ENCODE data around the gene CD244.

CD244 gene

DNA sequence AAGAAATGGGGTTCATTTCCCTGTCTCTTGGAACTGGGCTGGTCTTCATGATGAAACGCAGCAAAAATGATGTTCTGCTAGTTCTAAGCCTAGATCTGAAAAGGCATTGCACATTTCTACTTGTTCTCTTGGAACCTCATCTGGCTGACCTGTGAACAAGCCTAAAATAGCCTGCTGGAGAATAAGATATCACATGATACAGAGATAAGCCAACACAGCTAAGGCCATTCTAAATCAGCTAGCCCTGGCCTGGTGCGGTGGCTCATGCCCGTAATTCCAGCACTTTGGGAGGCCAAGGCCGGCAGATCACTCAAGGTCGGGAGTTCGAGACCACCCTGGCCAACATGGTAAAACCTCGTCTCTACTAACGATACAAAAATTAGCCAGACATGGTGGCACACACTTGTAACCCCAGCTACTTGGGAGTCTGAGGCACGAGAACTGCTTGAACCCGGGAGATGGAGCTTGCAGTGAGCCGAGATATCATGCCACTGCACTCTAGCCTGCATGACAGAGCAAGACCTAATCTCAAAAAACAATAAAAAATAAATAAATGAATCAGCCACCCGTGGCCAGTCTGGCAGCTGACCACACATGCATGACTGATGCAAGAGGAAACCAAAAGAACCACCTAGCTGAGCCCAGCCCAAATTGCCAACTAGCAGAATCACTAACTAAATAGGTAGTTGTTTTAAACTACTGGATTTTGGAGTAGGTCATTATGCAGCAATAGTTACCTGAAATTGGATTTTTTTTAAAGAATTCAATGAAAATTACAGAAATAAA is 18.0 kb downstream of the CD244 start:
- no peak for FAIRE-seq

DNA sequence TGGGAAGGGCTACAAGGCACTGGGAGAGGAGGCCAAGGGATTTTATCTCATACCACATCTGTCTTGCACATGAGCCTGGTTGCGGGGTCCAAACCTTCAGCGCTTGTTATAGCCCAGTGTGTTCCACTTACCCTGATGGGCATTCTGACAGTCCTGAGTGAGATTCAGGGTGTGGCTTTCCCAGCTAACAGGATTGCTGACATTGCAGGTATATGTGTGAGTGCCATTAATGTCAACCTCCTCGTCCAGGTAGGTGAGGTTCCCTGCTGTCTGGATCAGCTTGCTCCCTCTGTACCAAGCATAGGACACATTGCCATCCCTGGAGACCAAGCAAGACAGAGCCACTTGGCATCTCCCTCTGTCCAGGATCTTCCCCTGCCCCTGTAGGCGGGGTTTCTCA is 21.6 kb downstream of the CD244 start:
- FAIRE-seq, result no peak

GRCh38 chr1:160839746-160840145 is 22.9 kb downstream of the CD244 start:
- no peak for FAIRE-seq

DNA sequence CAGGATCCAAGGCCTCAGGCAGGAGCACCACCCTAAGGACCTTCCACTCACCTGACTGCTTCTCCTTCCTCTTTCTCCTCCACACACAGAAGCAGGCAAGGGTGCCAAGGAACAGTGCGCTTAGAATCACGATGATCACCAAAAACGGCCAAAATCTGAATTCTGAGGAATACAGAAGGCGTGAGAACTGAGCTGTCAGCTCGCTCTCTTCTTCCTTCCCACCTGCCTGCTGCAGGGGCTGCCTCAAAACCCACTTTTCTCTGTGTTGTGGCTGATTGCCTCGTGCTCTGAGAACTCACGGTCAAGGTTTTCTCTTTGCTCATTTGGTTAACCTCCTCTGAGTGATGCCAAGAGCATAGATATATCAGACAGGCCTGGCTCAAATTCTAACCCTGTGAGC is 23.8 kb downstream of the CD244 start:
- no peak for FAIRE-seq

GRCh38 chr1:160837558-160838205 is 25.0 kb downstream of the CD244 start:
- FAIRE-seq, result no peak

GRCh38 chr1:160836981-160837557 is 25.6 kb downstream of the CD244 start:
- FAIRE-seq, result no peak

- FAIRE-seq, result no peak
Observed at GRCh38 chr1:160836561-160836960, 26.1 kb downstream of the CD244 start.

DNA sequence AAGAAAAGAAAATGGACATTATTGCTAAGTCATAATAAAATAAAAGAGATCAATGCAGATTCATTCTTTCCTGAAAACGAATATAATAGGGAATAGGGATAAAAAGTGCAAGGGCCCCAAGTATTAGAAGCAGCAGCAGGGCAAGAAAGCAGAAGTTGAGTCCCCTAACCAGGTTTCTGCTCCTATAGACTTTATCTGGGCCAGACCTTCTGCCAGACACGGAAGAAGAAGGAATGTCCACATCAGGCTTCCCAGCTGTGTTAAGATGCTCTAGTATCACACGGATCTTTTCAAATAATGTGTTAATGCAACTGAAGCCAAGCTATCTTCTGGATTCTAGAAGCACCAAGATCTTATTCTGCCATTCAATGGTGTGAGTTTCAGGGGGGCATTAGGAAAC is 26.9 kb downstream of the CD244 start:
- no peak for FAIRE-seq

GRCh38 chr1:160834945-160835565 is 27.6 kb downstream of the CD244 start:
- peak; percentile 95 for FAIRE-seq

GRCh38 chr1:160830321-160831153 is 32.1 kb downstream of the CD244 start:
- FAIRE-seq, result peak; percentile 37

GRCh38 chr1:160829766-160830165 is 32.9 kb downstream of the CD244 start:
- no peak for FAIRE-seq

DNA sequence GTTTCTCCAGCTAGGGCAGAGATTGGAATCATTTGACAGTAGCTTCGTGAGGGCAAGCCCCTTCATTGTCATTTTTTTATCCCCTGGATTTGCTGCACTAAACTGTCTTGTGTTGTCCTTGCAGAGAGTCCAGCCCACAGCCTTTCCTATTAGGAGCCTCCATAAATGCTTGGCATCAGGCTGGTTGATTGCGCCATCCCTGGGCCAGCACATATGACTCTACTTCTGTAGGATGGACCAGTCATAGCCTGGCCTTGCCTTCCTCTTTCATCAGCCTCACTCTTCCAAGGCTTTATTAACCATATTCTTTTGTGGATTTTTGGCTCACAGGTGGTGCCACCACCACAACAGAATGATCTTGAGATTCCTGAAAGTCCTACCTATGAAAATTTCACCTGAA is 35.3 kb downstream of the CD244 start:
- FAIRE-seq, result no peak

GRCh38 chr1:160826546-160826945 is 36.1 kb downstream of the CD244 start:
- FAIRE-seq, result no peak

- FAIRE-seq, result no peak
Observed at GRCh38 chr1:160823296-160823695, 39.4 kb downstream of the CD244 start.

DNA sequence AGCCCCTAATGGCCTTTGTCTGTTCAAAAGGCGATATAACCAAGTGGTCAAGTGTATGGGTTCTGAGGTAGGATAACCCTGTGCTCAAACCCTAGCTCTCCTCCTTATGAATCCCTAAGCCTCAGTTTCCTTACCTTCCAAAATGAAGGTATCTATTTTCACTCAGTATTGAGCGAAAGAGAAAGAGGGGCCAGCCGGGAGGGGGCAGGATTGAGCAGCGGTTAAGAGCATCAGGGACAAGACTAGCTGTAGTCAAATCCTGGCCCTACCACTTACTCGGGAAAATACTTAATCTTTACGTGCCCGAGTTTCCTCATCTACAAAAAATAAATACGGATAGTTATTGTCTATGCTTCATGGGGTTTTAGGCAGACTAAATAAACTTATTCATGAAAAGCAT is 41.1 kb downstream of the CD244 start:
- FAIRE-seq, result no peak

GRCh38 chr1:160819186-160819585 is 43.5 kb downstream of the CD244 start:
- FAIRE-seq, result no peak

DNA sequence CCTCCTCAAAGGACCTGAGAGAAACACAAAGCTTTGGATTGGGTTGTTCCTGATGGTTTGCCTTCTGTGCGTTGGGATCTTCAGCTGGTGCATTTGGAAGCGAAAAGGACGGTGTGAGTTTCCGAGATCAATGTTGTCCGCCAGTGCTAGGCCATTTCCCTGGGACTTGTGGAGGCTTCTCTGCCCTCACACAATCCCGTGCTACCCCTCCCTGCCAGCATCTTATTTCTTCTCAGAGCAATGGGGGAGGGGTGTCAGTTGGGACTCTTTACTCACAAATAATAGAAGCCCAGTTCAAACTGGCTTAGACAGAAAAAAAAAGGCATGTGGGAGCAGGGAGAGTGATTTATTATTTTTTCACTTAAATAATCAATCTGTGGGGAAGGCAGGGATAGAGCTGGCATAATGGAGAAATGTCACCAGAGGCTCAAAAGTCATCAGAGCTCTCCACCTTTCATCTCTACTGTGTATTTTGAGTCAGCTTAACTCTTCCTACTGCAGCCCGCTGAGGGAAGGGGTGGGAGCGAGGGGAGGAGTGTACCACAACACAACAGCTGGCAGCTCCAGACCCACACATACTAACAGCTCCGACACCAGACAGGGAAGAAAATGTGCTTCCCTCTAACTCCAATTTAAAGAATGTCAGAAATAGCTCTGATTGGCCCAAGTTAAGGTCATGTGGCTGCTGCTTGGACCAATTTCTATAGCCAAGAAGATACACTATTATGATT is 44.3 kb downstream of the CD244 start:
- FAIRE-seq, result no peak

DNA sequence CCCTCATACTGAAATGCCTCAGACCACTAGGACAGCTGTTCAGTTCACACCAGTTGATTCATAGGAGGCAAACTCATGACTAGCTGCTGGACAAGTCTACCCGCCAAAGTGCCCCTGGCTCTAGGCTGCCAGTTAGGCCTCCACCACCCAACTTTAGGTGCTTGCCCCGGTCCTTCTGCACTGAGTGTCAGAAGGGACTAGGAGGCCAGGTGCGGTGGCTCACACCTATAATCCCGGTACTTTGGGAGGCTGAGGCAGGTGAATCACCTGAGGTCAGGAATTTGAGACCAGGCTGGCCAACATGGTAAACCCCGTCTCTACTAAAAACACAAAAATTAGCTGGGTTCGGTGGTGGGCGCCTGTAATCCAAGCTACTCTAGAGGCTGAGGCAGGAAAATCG is 47.8 kb downstream of the CD244 start:
- no peak for FAIRE-seq

DNA sequence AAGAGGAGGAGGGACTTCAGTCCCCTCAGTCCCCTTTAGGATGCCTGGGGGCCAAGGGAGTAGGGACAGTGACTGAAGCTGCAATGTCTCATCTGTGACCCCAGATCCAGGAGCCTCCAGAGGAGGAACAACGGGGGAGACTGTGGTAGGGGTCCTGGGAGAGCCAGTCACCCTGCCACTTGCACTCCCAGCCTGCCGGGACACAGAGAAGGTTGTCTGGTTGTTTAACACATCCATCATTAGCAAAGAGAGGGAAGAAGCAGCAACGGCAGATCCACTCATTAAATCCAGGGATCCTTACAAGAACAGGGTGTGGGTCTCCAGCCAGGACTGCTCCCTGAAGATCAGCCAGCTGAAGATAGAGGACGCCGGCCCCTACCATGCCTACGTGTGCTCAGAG is 48.4 kb downstream of the CD244 start:
- no peak for FAIRE-seq

GRCh38 chr1:160813215-160813614 is 49.5 kb downstream of the CD244 start:
- FAIRE-seq, result no peak

DNA sequence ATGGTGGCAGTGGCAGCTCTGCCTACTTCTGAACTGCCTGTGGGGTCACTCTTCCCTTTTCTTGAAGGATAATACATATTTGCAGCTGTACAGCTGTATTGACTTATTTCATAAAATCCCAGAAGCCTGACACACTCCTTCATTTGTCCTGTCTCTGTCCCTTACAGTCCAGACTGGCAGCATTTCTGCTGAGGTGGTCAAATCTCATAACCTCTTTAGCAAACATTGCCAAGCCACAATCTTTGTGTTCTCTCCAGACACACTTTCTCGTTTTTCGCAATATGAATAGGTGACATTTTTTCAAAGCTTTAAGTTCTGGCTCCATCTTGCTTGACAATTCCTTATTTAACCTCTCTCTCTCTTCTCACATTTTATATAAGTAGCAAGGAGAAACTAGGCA is 51.5 kb downstream of the CD244 start:
- no peak for FAIRE-seq

GRCh38 chr1:160810486-160810885 is 52.2 kb downstream of the CD244 start:
- no peak for FAIRE-seq

Data from TTC549 (cell line).